Caco-2 (cell line): ENCODE data around the gene TBC1D2B. TPM values are rescaled to one million over a fixed set of nuclear protein-coding genes. Genes with fewer than 3 reads are reported as not detected.

ENCODE experiments used
- BruUV-seq: library from RNA; stranded (reverse); fragments of 400-500 nt; replicated peaks from 2 replicates; lab custom pipeline; 2021; lab: Mats Ljungman, UMichigan
- CTCF ChIA-PET: fragments of 300-600 bp; sonication (Branson Sonifier 250); formaldehyde crosslinking; loops from one replicate; lab custom pipeline; 2022; ENCODE audit warnings: antibody characterized with exemption; lab: Charles Lee
- POLR2A ChIA-PET: fragments of 300-600 bp; sonication (Branson Sonifier 250); formaldehyde crosslinking; loops from one replicate; lab custom pipeline; 2022; ENCODE audit warnings: antibody characterized with exemption; lab: Charles Lee
- DNase-seq, 2 experiments: peaks; one replicate each; pipeline versions ENCODE4 v3.0.0 to v3.0.0-alpha.2; 2020 to 2022
- H3K27me3 ChIP-seq: replicated peaks from 2 replicates; pipeline ENCODE4 v1.6.0; 2011; ENCODE audit warnings: low read length; ENCODE audit not compliant: control insufficient read depth, insufficient read depth
- H3K36me3 ChIP-seq: 2 replicates; pipeline ENCODE4 v1.5.1; 2011; ENCODE audit warnings: low read length; ENCODE audit not compliant: control insufficient read depth, insufficient read depth
- H3K4me1 ChIP-seq: fragments of 250-450 bp; sonication (Bioruptor Pico); 2 replicates; pipeline ENCODE4 v1.5.1; 2020; ENCODE audit warnings: mild to moderate bottlenecking
- H3K4me3 ChIP-seq: 2 replicates; pipeline ENCODE4 v1.5.1; 2011; ENCODE audit warnings: low read depth, mild to moderate bottlenecking, control low read depth, low read length
- H3K9me3 ChIP-seq: fragments of 250-450 bp; sonication (Bioruptor Pico); 2 replicates; pipeline ENCODE4 v1.5.1; 2020; ENCODE audit warnings: mild to moderate bottlenecking, moderate library complexity
- H3K27ac Mint-ChIP-seq: one replicate; pipeline ENCODE4 v1.8.0; 2022; ENCODE audit warnings: mixed read lengths; ENCODE audit not compliant: unreplicated experiment
- H3K27me3 Mint-ChIP-seq: one replicate; pipeline ENCODE4 v1.8.0; 2022; ENCODE audit warnings: mixed read lengths; ENCODE audit not compliant: insufficient read depth, unreplicated experiment
- H3K36me3 Mint-ChIP-seq: one replicate; pipeline ENCODE4 v1.8.0; 2022; ENCODE audit warnings: mild to moderate bottlenecking, mixed read lengths; ENCODE audit not compliant: insufficient read depth, unreplicated experiment
- H3K4me1 Mint-ChIP-seq: one replicate; pipeline ENCODE4 v1.8.0; 2022; ENCODE audit warnings: low read depth, mixed read lengths; ENCODE audit not compliant: unreplicated experiment
- H3K4me3 Mint-ChIP-seq: one replicate; pipeline ENCODE4 v1.8.0; 2022; ENCODE audit warnings: mild to moderate bottlenecking, moderate library complexity, mixed read lengths; ENCODE audit not compliant: unreplicated experiment
- H3K9me3 Mint-ChIP-seq: one replicate; pipeline ENCODE4 v1.8.0; 2022; ENCODE audit warnings: mixed read lengths; ENCODE audit not compliant: unreplicated experiment
- intact Hi-C: fragments of 100-400 bp; cut with micrococcal nuclease; formaldehyde crosslinking; loops from one replicate; pipeline ENCODE4 v1.10.0; 2022; ENCODE audit not compliant: unreplicated experiment
- total RNA-seq: library from RNA; stranded (reverse); gene quantifications from 2 replicates; pipeline ENCODE4 v1.2.3, GENCODE V29; 2022
- TF ChIP-seq, protein P1 (sequence below), 2 experiments: fragments of 200-600 bp in 1 of 2; IDR thresholded peaks; 1 replicate in 1 of 2; 2 replicates in 1 of 2; pipeline versions ENCODE4 v1.5.1 to v1.8.0; 2011 to 2022; ENCODE audit warnings: antibody characterized with exemption in 1 of 2, control low read depth in 1 of 2, inconsistent platforms in 1 of 2, low read depth in 1 of 2, low read length in 1 of 2, mild to moderate bottlenecking in 1 of 2, moderate library complexity in 1 of 2; ENCODE audit not compliant: insufficient read depth in 1 of 2, severe bottlenecking in 1 of 2, unreplicated experiment in 1 of 2

TBC1D2B gene
- total RNA-seq, 1 experiment from 2014 or later = 18.3 TPM

DNA sequence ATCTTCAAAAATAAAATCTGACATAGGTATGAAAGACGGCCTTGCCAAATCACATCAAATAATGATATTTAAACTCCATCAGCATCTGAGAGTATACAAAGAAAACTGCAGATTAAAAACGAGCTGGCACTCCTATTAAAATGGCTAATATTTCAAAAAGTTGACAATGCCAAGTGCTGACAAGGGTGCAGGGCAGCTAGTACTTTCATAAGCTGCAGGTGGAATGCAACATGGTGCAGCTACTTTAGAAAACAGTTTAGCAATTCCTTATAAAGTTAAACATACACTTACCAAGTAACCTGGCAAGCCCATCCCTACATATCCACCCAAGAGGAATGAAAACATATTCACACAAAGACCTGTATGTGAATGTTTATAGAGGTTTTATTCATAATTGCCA is 23.0 kb downstream of the TBC1D2B start:
- Histone ChIP-seq H3K4me1 (peaks cover 51% of the 10 kb centered on the region), H3K36me3 (no peaks in the 10 kb centered on the region), H3K27me3 (no peaks in the 10 kb centered on the region), H3K9me3 (no peaks in the 10 kb centered on the region), H3K4me3 (no peak overlapping the region)
- ChIA-PET POLR2A (no interaction called here), CTCF (no interaction called here)
- TF ChIP-seq, protein P1, sequence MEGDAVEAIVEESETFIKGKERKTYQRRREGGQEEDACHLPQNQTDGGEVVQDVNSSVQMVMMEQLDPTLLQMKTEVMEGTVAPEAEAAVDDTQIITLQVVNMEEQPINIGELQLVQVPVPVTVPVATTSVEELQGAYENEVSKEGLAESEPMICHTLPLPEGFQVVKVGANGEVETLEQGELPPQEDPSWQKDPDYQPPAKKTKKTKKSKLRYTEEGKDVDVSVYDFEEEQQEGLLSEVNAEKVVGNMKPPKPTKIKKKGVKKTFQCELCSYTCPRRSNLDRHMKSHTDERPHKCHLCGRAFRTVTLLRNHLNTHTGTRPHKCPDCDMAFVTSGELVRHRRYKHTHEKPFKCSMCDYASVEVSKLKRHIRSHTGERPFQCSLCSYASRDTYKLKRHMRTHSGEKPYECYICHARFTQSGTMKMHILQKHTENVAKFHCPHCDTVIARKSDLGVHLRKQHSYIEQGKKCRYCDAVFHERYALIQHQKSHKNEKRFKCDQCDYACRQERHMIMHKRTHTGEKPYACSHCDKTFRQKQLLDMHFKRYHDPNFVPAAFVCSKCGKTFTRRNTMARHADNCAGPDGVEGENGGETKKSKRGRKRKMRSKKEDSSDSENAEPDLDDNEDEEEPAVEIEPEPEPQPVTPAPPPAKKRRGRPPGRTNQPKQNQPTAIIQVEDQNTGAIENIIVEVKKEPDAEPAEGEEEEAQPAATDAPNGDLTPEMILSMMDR (IDR thresholded peaks at IDR 0.05; ENCODE audit: insufficient read depth in 1 of 2, low read depth in 1 of 2, low read length in 1 of 2, severe bottlenecking in 1 of 2, unreplicated experiment in 1 of 2) = no peak
- H3K27ac Mint-ChIP-seq = no peak overlapping the region
- no peak for DNase-seq
- no peaks in the 10 kb centered on the region for H3K36me3 Mint-ChIP-seq
- no TSS peak for BruUV-seq
- no peaks in the 10 kb centered on the region for H3K9me3 Mint-ChIP-seq
- H3K27me3 Mint-ChIP-seq = no peaks in the 10 kb centered on the region
- H3K4me1 Mint-ChIP-seq = peaks cover 30% of the 10 kb centered on the region
- H3K4me3 Mint-ChIP-seq = no peak overlapping the region
- intact Hi-C loops = no loop called here

DNA sequence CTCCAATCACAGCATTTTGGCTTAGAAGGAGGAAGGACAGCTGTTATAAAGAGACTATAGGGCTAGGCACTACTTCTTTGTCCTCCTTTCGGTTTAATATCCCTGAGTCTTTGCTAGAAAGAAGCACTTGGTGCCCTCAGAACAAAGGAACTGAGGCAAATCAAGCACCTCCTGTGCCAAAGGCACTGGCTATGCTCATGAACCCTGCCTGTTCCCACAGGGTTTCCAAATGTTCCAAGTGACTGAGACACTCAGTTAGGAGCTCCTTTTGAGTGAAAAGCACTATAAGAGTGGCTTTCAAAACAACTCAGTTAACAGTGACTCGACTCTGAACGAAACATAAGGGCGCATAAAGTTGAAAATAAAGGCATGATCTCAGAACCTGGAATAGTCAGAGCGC is 25.0 kb downstream of the TBC1D2B start:
- ChIA-PET CTCF (interaction anchor here (1.2 kb wide), 1 partner anchor 30 kb away, joined by 3 read pairs; no protein-coding TSS in a partner anchor), POLR2A (no interaction called here)
- H3K27me3 Mint-ChIP-seq = no peaks in the 10 kb centered on the region
- H3K9me3 Mint-ChIP-seq = no peaks in the 10 kb centered on the region
- no peak overlapping the region for H3K4me3 Mint-ChIP-seq
- TF ChIP-seq, protein P1 (IDR thresholded peaks at IDR 0.05; ENCODE audit: insufficient read depth in 1 of 2, low read depth in 1 of 2, low read length in 1 of 2, severe bottlenecking in 1 of 2, unreplicated experiment in 1 of 2) = no peak
- Histone ChIP-seq H3K36me3 (no peaks in the 10 kb centered on the region), H3K9me3 (no peaks in the 10 kb centered on the region), H3K27me3 (no peaks in the 10 kb centered on the region), H3K4me3 (no peak overlapping the region), H3K4me1 (peaks cover 51% of the 10 kb centered on the region)
- peaks cover 30% of the 10 kb centered on the region for H3K4me1 Mint-ChIP-seq
- H3K36me3 Mint-ChIP-seq = no peaks in the 10 kb centered on the region
- no peak for DNase-seq
- peak overlapping the region; percentile 66 for H3K27ac Mint-ChIP-seq
- intact Hi-C loops = no loop called here
- no TSS peak for BruUV-seq

- peaks cover 50% of the 10 kb centered on the region for H3K4me1 ChIP-seq
- intact Hi-C loops = no loop called here
- Mint-ChIP-seq H3K27ac (peak overlapping the region; percentile 66), H3K36me3 (no peaks in the 10 kb centered on the region), H3K27me3 (no peaks in the 10 kb centered on the region), H3K4me1 (peaks cover 30% of the 10 kb centered on the region), H3K4me3 (no peak overlapping the region), H3K9me3 (no peaks in the 10 kb centered on the region)
- peak; percentile 14 to 58 for DNase-seq
- no peaks in the 10 kb centered on the region for H3K27me3 ChIP-seq
- TF ChIP-seq, protein P1 (IDR thresholded peaks at IDR 0.05; ENCODE audit: insufficient read depth in 1 of 2, low read depth in 1 of 2, low read length in 1 of 2, severe bottlenecking in 1 of 2, unreplicated experiment in 1 of 2) = no peak
- ChIA-PET POLR2A (no interaction called here), CTCF (interaction anchor here (1.2 kb wide), 1 partner anchor 30 kb away, joined by 3 read pairs; no protein-coding TSS in a partner anchor)
- BruUV-seq = no TSS peak
- no peaks in the 10 kb centered on the region for H3K9me3 ChIP-seq
- no peaks in the 10 kb centered on the region for H3K36me3 ChIP-seq
- no peak overlapping the region for H3K4me3 ChIP-seq
Measured at GRCh38 chr15:78052001-78052401, 25.5 kb downstream of the TBC1D2B start.
